Fibroblast of lung (primary cell): ENCODE data around the gene TPCN2. TPM values are rescaled to one million over a fixed set of nuclear protein-coding genes. Genes with fewer than 3 reads are reported as not detected.
A peak's percentile ranks its signal among the peaks of the same experiment; 100 is the strongest.

Source experiments
- DNase-seq, 2 donors: peaks; one replicate each; pipeline versions ENCODE4 v3.0.0 to v3.0.0-alpha.2; 2010; ENCODE audit warnings: low read depth in 2 of 2
- H2AFZ ChIP-seq: 2 replicates; pipeline ENCODE4 v1.5.1; 2012; ENCODE audit warnings: low read length, control low read depth, inconsistent platforms
- H3K27ac ChIP-seq: 2 replicates; pipeline ENCODE4 v1.5.1; 2011; ENCODE audit warnings: low read length, control low read depth; ENCODE audit not compliant: insufficient read depth
- H3K27me3 ChIP-seq: 2 replicates; pipeline ENCODE4 v1.5.1; 2011; ENCODE audit warnings: mild to moderate bottlenecking, low read length; ENCODE audit not compliant: control insufficient read depth, insufficient read depth
- H3K36me3 ChIP-seq: 2 replicates; pipeline ENCODE4 v1.5.1; 2011; ENCODE audit warnings: low read length; ENCODE audit not compliant: control insufficient read depth, insufficient read depth
- H3K4me1 ChIP-seq: 2 replicates; pipeline ENCODE4 v1.5.1; 2011; ENCODE audit warnings: low read length; ENCODE audit not compliant: control insufficient read depth, insufficient read depth; ENCODE audit errors: extremely low read depth
- H3K4me2 ChIP-seq: 2 replicates; pipeline ENCODE4 v1.5.1; 2011; ENCODE audit warnings: low read length, control low read depth; ENCODE audit not compliant: insufficient read depth; ENCODE audit errors: extremely low read depth
- H3K4me3 ChIP-seq, 4 experiments: fragments of 200-600 bp in 1 of 4; sonication (generic) in 1 of 4; replicated peaks in 1 of 4; 2 replicates each; pipeline ENCODE4 v1.5.1; 2011 to 2016; ENCODE audit warnings: low read length in 4 of 4, low read depth in 3 of 4, mild to moderate bottlenecking in 3 of 4, control low read depth in 2 of 4, inconsistent platforms in 1 of 4, mixed read lengths in 1 of 4; ENCODE audit not compliant: insufficient read depth in 1 of 4; ENCODE audit errors: control extremely low read depth in 1 of 4
- H3K79me2 ChIP-seq: 2 replicates; pipeline ENCODE4 v1.5.1; 2012; ENCODE audit warnings: mild to moderate bottlenecking, low read length, inconsistent platforms; ENCODE audit not compliant: control insufficient read depth, insufficient read depth
- H3K9ac ChIP-seq: 2 replicates; pipeline ENCODE4 v1.5.1; 2011; ENCODE audit warnings: mild to moderate bottlenecking, low read length, control low read depth; ENCODE audit not compliant: insufficient read depth
- H3K9me3 ChIP-seq: 2 replicates; pipeline ENCODE4 v1.5.1; 2012; ENCODE audit warnings: low read depth, low read length; ENCODE audit not compliant: control insufficient read depth, insufficient read depth
- H4K20me1 ChIP-seq: 2 replicates; pipeline ENCODE4 v1.5.1; 2011; ENCODE audit warnings: low read length; ENCODE audit not compliant: control insufficient read depth, insufficient read depth; ENCODE audit errors: extremely low read depth
- CTCF ChIP-seq, 2 donors: IDR thresholded peaks in 1 of 2; conservative IDR thresholded peaks in 1 of 2; 1 replicate in 1 of 2; 2 replicates in 1 of 2; pipeline ENCODE4 v1.5.1; 2011 to 2012; ENCODE audit warnings: low read length in 2 of 2, control low read depth in 1 of 2, inconsistent platforms in 1 of 2, low read depth in 1 of 2, mild to moderate bottlenecking in 1 of 2
- EZH2 ChIP-seq: IDR thresholded peaks from 2 replicates; pipeline ENCODE4 v1.5.1; 2012; ENCODE audit warnings: low read length, control low read depth, mild to moderate bottlenecking; ENCODE audit errors: missing control alignments
- polyA plus RNA-seq, 2 donors: library from polyadenylated mRNA; depleted of rRNA in 1 of 2; stranded (reverse) in 1 of 2; unstranded in 1 of 2; fragments of >200 nt; gene quantifications; 2 replicates each; pipeline ENCODE4 v1.2.1, GENCODE V29; 2011 to 2012; ENCODE audit warnings: missing spikeins in 1 of 2
- total RNA-seq: library from RNA; depleted of rRNA; stranded (reverse); fragments of >200 nt; gene quantifications from 2 replicates; pipeline ENCODE4 v1.2.1, GENCODE V29; 2014

TPCN2 gene
- total and polyA plus RNA-seq, 2 donors (not counting 1 experiment from before 2014, with no cell fraction given), result 9.7 to 11.7 TPM

- Histone ChIP-seq H3K27me3 (peaks cover 8% of the 10 kb centered on the region), H3K4me2 (no peak overlapping the region), H4K20me1 (no peaks in the 10 kb centered on the region), H3K9me3 (no peaks in the 10 kb centered on the region), H3K36me3 (no peaks in the 10 kb centered on the region), H3K4me1 (peaks cover 3% of the 10 kb centered on the region), H3K4me3 (no peak overlapping the region), H2AFZ (no peak overlapping the region), H3K27ac (no peak overlapping the region), H3K9ac (no peak overlapping the region), H3K79me2 (no peaks in the 10 kb centered on the region)
- no peak for TF ChIP-seq EZH2
- TF ChIP-seq CTCF (conservative IDR thresholded peaks at IDR 0.05 in 1 of 2, IDR thresholded peaks at IDR 0.05 in 1 of 2; ENCODE audit: low read depth in 1 of 2, low read length in 2 of 2), result no peak
- no peak for DNase-seq
These were observed 122.9 kb downstream of the TPCN2 start for GRCh38 chr11:69171476-69172240.

- DNase-seq, result peak in 1 of 2 donors; percentile 12
- H2AFZ ChIP-seq, result no peak overlapping the region
- no peak overlapping the region for H3K9ac ChIP-seq
These were observed 123.9 kb downstream of the TPCN2 start for GRCh38 chr11:69172674-69173073.

GRCh38 chr11:69173331-69173730, 124.6 kb downstream of the TPCN2 start:
- Histone ChIP-seq H2AFZ (no peak overlapping the region), H3K4me1 (no peaks in the 10 kb centered on the region), H3K9me3 (no peaks in the 10 kb centered on the region), H3K4me3 (no peak overlapping the region), H4K20me1 (no peaks in the 10 kb centered on the region), H3K79me2 (no peaks in the 10 kb centered on the region), H3K27me3 (peaks cover 8% of the 10 kb centered on the region), H3K36me3 (no peaks in the 10 kb centered on the region), H3K9ac (no peak overlapping the region), H3K27ac (no peak overlapping the region), H3K4me2 (no peak overlapping the region)
- DNase-seq, result no peak
- TF ChIP-seq CTCF (conservative IDR thresholded peaks at IDR 0.05 in 1 of 2, IDR thresholded peaks at IDR 0.05 in 1 of 2; ENCODE audit: low read depth in 1 of 2, low read length in 2 of 2), result no peak
- no peak for TF ChIP-seq EZH2

More at GRCh38 chr11:69172674-69173073, 123.9 kb downstream of the TPCN2 start:
- H3K79me2 ChIP-seq, result no peaks in the 10 kb centered on the region
- H3K27me3 ChIP-seq, result peaks cover 8% of the 10 kb centered on the region
- H4K20me1 ChIP-seq, result no peaks in the 10 kb centered on the region
- H3K9me3 ChIP-seq, result no peaks in the 10 kb centered on the region
- no peak overlapping the region for H3K27ac ChIP-seq
- TF ChIP-seq CTCF (conservative IDR thresholded peaks at IDR 0.05 in 1 of 2, IDR thresholded peaks at IDR 0.05 in 1 of 2; ENCODE audit: low read depth in 1 of 2, low read length in 2 of 2) (no peak), EZH2 (no peak)
- no peak overlapping the region for H3K4me2 ChIP-seq
- no peaks in the 10 kb centered on the region for H3K36me3 ChIP-seq
- H3K4me3 ChIP-seq, result no peak overlapping the region
- H3K4me1 ChIP-seq, result no peaks in the 10 kb centered on the region
